Measurements from ENCODE around the gene COG1.

GRCh38 chr17:73256220-73256619, 63.4 kb downstream of the COG1 start:
- no peak for TF ChIP-seq EZH2 (IDR thresholded peaks at IDR 0.05)
- no peak for TF ChIP-seq CTCF (IDR thresholded peaks at IDR 0.05)
- TF ChIP-seq EZH2phosphoT487 (IDR thresholded peaks at IDR 0.05), result no peak
